Renal cortical epithelial cell (primary cell): ENCODE data around the gene RGMA. TPM values are rescaled to one million over a fixed set of nuclear protein-coding genes. Genes with fewer than 3 reads are reported as not detected.
"Not testable (repeated sequence)": the region's sequence is repeated elsewhere in the genome, so short reads cannot be mapped to it uniquely, and the experiment has no call there.

Experiments
- DNase-seq: peaks from one replicate; pipeline ENCODE4 v3.0.0-alpha.2; 2011; ENCODE audit warnings: low read depth
- total RNA-seq: library from RNA; depleted of rRNA; stranded (reverse); fragments of >200 nt; gene quantifications from 2 replicates; pipeline ENCODE4 v1.2.3, GENCODE V29; 2014

RGMA gene
- total RNA-seq, 1 donor from 2014 or later, result 0.25 TPM

DNA sequence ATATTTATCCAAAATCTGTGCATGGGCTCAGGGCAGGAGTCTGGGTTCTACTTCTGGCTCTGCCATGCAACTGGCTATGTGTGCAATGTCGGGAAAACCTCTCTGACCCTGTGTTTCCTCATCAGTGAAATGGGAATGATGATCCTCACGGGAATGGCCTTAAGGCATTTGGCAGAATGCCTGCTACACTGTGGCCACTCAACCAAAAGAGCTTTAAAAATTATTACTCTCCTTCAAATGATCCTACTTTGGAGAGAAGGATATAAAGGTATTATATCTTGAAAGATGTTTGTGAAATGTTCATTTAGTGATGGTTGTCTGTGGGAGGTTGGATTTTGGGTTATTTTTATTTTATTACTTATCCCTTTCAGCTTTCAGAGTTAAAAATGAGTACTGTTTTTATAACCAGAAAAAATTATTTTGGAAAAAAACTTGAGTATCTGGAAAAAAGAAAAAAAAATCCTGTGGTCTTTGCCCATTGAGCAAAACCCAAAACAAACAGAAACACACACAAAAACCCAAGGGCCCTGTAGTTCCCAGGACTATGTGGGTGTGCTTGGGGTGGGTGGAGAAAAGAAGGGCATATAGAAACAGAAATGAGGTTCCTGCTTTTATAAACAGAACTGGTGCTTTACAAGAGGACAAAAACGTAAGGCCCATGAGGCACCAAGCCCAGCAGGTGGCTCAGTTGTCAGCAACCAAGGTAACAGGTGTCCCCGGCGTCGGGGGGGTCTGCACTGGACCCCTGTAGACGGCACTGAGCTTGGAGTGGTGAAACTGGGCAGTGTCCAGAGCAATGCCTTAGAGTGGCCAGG is 22.0 kb downstream of the RGMA start:
- DNase-seq, result peak; percentile 9

DNA sequence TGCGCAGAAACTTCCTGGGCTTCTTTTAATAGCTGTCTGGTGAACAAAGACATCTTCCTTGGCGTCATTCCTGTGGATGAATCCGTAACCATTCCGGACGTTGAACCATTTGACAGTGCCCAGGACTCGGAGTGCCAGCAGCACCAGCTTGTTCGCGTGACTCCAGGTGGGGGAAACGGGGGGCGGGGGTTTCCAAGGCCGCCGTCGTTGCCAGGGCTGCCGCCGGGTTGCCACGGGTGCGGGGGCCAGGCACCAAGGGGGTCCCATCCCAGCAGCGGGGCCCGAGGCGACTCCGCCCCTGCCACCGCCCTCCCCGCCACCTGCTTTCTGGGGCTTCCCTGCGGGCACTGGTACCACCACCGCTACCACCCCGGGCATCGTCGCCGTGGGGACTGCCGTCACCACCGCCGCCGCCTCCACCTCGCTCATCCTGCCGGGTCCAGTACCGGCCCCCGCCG is 22.8 kb downstream of the RGMA start:
- no peak for DNase-seq

DNA sequence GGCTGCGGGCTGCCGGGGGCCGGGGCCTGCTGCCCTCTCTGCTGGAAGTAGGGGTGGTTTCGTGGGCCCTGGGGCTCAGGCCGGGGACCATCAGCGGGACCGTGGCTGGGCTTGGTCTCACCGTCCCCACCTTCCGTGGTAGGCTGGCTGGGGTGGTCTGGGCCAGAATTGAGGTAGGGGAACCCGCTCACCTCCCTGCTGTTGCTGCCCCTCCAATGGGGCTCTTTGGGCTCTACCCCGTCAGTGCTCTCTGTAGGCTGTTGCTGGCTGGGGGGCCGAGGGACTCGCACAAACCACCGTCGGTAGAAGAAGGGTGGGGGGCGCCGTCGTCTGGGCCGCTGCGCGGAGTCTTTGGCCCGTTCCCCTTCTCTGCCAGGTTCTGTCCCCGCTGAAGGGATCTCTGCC is 23.4 kb downstream of the RGMA start:
- DNase-seq, result no peak

DNA sequence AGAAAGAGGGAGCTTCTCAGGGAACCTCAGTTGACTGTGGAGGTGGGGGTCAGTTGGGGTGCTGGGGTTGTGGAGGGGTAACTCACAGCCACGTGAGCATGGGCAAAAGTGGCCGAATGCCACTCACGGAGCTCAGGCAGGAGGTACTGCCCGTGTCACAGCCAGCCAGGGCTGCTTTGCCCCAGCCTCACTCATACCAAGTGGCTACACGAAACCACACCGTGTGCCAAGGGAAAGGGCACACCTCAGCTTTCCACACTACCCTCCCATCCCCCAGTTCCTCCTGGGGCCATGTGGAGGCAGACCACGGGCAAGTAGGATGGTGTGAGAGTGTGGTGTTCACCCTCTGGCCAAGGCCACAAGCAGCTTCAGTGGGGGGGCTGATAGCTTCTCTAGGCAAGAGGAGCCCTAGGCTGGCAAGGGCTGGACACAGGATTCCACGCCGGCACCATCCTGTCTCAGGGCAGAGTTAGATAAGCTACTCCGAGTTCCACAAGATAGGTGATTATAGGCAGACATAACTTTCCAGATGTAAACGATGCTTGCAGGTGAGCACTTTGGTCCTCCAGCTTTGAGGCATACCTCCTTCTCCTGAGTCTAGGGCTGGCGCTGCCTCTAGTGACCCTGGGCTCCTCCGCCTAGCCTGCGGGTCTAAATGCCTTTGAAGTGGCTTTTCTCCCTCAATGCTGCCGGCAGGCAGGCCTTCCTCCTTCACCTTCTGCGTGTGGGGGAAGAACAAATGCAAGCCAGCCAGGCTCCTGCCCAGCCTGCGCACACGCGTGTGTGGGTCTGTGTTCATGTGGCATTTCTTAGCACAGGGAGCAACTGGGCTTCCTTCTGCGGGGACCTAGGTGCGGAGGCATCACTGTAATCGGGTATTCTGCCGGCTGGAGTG is 25.0 kb downstream of the RGMA start:
- no peak for DNase-seq

DNA sequence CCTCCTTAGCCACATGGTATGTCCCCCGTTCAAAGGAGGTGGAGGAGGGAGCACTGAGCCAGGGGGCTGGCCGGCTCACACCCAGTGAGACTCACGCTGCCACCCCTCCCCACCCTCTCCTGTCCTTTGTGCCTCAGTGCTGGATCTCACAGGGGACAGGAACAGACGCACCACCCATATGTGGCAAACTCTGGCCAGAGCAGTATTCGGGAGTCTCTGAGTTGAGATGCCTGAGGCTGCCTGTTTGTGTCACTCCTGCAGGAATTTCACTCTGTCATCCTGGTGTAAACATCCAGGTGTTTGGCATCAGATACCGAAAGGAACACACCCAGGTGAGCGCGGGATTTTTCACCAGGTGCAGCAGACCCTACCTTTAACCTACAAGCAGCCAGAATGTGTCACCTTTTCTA is 25.7 kb downstream of the RGMA start:
- peak; percentile 29 for DNase-seq

DNA sequence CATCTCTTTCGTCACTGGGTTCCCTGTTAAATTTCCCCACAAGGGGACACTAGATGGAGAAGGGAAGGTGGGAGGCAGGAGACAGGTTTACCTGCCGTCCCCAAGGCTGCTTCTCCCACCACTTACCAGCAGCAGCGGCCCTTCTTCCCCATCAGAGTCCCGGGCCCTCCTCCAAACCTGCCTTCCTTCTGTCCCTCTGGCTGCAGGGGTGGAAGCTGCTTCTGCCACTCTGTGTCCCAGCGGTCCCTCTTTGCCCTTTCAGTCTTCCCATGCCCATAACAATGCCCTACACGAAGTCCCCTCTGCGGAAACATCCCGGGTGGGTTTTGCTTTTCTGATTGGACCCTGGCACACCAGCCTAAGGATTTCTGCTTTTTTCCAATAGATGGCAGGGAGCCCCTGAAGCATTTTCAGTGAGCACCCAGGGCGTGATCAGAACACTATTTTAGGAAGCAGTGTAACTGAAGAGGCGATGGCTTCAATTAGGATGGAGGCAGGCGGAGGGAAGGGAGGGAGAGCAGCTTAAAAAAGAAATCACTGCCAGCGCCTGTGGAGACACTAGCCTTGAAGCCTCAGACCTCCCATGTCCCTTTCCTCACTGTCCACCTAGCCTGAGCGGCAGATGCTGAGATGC is 26.3 kb downstream of the RGMA start:
- DNase-seq, result not testable (repeated sequence)

DNA sequence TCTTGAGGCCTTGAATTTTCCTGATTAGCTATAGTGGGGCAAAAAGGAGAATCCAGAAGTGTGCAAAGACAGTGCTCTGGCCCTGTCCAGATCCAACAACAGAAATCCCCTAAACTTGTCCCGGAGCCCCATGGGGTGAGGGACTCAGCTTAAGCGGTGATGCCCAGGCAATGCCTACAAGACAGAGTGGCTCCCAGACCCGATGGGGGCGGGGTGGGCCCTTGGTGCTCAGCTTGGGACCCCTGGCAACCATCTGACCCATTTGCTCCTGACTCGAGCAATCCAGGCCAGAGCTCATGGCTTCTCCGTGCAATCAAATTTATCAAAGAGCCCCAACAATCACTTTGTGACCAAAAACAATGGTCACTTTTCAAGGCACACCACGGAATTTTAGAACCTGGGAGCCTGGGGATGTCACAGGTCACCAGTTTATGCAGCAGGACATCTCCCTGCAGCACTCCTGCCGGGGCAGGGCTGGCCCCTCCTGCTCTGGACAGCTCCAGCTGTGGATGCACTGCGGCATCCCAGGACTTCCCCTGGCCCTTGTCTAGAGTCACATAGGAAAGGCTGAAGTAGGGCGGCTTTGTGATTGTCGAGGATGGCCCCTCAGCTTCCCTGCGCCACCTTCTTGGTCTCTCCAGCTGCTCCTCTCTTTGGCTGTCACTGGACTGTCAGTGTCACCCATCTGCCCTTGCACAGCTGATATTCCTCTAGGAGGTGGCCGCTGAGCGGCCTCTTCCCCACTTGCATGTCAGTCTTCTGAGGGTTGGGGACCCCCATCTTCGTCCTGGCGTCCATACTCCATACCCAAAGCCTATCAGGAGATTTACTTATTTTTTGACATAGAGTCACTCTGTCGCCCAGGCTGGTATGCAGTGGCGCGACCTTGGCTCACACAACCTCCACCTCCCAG is 28.4 kb downstream of the RGMA start:
- no peak for DNase-seq

DNA sequence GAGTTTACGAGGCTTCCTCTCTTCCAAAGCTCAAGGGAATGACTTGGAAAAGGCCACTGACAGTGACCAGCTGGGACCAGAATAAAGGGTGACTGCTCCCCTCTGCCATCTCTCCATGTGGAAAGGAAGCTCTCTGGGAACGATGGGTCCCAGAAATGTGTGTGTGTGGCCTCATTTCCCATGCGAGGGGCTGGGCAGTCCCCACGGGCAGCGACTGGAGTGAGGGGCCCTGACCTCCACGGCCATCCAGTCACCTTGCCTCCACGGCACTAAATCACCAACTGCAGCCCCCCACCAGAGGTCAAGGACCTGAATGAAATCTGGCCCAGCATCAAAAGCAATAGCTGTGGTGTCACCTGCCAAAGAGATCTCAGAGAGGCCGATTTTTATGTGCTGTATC is 29.6 kb downstream of the RGMA start:
- DNase-seq, result no peak

DNA sequence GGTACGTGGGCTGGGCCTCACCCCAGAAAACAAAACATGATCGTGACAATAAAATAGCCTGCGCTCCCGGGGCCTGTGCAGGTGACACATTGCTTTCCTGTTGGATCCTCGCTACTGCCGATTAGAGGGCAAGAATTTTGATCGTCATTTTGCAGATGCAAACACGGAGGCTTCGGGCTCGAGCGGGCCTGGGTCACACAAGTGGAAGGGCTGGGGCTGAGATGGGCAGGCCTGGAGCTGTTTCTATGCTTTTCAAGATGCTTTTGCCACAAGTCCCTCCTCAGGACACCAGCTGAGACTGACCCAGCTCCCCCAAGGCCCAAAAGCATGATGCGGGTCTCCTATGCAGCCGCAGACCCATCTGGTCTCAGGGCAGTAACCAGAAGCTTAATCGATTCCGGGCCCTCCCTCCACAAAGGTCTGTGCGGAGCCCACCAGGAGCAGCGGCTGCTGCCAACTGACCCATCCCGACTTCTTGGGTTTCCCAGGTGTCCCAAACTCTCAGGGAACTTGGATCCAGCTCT is 30.0 kb downstream of the RGMA start:
- no peak for DNase-seq

DNA sequence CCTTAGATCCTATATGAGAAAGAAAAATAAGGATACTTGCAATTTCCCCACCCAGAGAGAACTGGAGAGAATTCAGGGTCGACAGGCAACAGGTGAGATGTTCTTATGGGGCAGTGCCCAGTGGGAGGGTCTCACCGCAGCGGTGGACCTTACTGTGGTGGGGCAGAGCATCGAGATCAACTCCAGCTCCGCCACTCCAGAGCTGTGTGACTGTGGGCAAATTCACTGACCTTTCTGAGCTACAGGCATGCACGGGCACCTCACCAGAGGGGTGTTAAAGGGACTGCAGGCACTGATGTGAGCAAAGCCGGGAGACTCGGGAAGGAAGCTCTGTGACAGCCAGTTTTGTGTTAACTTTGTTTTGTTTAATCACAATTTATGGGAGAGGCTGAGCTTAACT is 30.9 kb downstream of the RGMA start:
- DNase-seq, result no peak

DNA sequence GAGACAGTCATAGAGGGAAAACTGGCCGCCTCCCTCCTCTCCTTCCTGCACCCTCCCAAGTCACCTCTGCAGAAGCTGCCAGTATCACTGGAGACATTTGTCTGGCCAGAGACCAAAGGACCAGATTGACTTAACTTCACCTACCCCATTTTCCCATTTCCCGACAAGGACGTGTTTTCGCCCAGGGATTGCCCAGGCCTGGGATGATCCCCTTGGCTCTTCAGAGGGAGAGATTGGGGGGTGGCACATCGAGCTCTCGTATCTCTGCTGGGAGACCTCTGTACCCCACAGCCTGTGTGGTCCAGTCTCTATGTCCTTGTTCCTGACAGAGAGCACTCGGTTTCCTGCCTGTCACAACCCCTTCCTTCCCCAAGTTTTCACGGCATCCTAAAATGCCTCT is 31.4 kb downstream of the RGMA start:
- no peak for DNase-seq

DNA sequence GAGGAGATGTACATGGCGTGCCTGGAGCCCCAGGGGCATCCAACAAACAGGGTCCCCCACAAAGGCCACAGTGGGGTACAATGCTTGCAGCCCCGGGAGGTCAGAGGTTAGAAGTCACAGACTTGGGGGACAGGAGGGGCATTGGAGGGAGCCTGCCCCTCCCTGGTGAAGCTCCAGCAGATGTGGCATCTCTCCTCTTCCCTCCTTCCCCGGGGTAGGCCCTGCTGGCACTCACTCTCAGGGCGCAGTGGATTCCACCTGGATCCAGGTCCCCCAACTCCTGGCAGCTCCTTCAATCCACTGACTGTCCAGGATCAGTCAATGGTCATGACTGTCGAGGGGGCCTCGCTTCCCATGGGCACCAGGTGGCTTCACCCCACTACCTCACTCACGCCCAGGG is 32.2 kb downstream of the RGMA start:
- DNase-seq, result no peak

DNA sequence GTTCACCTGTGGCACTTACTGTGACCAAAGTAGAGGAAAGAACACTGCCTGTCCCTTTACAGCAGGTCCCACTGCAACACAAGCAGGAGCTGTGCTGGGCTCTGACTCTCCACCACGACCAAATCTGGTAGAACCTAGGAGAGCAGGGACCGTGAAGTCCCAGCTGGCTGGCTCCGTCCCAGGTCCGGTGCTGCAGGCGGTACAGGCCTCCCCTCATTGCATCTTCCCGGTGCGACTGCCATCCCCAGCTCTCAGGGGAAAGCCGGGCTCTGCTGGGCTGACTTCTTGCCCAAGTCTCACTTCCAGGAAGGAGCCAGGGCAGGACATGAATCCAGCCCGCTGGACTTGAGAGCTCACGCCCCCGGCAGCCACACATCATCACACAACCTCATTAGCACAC is 33.8 kb downstream of the RGMA start:
- DNase-seq, result no peak

DNA sequence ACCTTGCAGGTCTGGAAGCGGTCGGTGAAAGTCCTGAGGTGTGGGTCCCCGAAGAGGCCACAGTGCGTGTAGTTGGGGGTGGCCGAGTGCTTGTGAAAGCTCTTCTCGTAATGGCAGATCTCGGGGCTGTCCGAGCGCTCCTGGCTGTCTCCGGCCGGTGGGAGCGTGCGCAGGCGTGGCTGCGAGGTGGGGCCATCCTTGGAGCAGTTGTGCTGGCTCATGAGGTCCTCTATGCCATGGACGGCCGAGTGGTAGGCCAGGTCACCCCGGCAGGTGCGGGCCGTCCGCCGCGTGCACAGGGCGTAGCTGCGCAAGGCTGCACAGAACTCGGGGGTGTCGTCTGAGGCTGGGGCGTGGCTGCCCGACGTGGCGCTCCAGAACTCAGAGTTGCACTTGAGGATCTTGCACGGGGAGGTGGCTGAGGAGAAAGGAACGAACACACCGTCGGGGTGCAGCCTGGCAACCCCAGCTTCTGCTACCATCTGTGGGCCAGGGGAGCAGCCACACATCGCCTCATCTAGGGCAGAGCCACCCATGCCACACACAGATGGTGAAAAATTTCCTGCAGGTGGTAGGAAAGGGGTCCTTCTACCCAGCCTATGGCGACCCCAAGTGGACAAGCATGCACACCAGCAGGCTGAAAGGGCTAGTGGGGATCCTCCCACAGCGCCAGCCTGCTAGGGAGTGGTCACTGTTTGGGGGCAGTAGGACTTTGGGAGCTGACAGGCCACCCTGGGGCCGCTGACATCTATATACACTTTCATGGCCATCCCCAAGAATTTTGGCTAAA is 36.7 kb downstream of the RGMA start:
- DNase-seq, result no peak

DNA sequence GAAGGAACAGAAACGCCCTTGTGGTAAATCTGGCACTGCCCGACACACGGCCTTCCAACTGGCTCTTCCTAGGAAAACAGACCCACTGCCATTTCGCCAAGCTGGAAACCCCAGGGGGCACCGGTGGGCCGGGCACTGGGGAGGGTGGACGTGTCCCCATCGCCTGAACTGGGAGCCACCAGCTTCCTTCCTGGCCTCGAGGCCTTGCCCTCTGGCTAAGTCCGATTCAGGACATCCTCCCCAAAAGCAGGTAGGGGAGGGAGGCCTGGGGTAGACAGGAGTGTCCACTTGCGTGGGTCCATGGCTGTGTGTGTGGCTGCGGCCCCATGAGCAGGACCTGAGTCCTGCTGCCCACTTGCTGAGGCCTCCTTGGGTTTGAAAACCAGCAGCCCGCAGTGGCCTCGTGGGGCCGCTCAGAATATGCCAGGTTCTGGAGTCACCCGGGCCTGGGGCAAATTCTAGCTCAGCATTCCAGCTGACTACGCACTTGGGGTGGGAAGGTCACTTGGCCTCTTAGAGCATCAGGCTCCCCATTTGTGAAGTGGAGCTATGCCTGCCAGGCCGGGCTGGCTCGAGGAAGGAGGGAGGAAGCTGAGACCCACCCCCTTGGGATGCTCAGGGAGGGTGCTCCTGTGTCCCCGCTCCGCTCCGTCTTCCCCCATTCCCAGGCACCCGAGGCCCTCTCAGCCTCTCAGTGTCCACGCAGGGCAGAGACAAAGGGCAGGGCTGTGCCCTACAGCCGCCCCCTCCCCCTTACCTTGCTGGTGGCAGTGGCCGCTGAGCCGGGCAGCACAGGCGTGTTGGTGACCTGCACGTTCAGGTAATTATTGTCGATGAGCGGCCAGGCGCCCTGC is 37.5 kb downstream of the RGMA start:
- no peak for DNase-seq

DNA sequence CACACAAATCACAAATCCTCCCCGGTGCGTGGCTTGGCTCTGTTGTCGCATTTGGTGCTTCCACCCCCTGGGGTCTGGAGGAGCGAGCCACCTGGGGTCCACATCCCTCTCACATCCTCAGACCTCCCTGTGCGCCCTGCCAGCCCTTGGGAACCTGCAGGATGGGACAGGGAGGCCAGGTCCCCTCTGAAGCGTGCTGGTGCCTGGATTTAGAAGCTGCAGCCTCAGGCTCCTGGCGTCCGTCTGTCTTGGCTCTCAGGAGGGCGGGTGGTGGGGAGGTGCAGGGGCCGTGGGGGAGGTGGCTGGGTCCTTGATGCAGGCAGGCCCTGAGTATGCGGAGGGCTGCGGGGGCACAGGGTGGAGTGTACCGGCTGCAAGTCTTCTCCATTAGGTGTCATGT is 38.4 kb downstream of the RGMA start:
- DNase-seq, result no peak

DNA sequence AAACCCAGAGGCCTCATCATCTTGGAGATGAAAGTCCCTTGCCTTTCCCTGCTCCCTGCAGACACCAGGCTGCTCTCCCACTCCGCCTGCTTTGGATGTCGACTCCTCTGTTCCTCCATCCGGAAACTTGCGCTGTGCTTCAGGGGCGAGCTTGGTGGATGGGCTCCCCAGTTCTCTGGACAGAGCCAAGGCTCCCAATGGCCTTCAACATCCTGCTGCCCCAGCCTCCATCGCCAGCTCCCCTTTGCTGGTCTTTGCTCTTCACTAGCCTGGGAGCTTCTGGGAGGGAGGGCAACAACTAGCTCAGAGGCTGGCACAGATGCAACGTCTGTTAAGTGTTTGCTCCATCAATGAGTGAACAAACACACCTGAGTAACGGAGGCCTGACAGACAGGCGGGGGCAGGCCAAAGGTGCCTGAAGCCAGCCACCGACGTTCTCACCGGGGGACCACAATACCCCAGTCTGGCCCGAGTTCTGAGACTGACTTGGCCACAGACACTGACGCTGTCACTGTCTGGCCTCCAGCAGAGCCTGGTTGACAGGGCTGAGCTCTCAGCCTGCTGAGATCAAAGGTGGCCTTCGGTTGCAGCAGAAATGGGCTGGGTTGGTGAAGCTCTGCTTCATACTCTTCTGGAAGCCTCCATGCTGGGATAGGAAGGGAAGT is 39.0 kb downstream of the RGMA start:
- DNase-seq, result no peak

DNA sequence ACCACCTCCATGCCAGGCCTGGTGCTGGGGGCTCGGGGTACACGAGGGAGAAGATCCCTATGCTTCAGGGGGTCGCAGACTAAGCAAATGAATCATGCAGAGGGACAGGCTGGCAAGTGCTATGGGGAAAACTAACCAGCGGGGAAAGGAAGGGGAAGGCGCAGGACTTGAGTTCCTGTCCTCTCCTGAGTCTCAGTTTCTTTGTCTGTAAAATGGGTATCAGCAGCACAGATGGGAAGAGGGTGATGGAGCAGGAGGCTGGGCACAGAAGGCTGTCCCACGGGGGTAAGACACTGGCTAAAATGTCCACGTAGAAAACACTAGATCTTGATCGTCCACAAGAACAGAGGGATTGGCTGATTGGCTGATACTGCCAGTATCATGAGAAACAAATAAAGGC is 39.8 kb downstream of the RGMA start:
- no peak for DNase-seq

DNA sequence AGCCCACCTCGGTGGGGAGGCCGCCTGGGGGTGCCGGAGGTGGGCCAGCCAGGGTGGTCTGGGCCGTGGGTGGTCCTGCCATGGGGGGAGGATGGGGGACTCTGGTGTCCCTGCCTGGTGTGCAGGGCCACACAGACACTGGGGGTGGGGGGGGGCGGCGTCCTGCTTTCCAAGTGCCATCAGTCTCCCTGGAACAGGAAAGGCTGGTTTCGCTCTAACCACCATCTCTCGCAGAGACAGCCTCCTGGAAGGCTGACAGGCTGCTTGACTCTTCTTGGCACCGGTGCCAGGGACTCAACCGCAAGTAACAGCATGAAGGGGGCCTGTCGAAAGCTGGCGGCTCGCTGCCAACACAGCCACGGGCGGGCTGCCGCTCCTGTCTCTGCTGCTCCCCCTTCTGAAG is 40.3 kb downstream of the RGMA start:
- no peak for DNase-seq
